HG02798 (cell line): ENCODE data around the gene DNAH7.
A peak's percentile ranks its signal among the peaks of the same experiment; 100 is the strongest.
"Not testable (repeated sequence)": the region's sequence is repeated elsewhere in the genome, so short reads cannot be mapped to it uniquely, and the experiment has no call there.

Source experiments
- ATAC-seq: cut with Tn5 transposase; IDR thresholded peaks from one replicate; pipeline ENCODE4 v1.9.1; 2021; ENCODE audit warnings: mild to moderate bottlenecking; ENCODE audit not compliant: unreplicated experiment, poor library complexity

DNAH7 gene

DNA sequence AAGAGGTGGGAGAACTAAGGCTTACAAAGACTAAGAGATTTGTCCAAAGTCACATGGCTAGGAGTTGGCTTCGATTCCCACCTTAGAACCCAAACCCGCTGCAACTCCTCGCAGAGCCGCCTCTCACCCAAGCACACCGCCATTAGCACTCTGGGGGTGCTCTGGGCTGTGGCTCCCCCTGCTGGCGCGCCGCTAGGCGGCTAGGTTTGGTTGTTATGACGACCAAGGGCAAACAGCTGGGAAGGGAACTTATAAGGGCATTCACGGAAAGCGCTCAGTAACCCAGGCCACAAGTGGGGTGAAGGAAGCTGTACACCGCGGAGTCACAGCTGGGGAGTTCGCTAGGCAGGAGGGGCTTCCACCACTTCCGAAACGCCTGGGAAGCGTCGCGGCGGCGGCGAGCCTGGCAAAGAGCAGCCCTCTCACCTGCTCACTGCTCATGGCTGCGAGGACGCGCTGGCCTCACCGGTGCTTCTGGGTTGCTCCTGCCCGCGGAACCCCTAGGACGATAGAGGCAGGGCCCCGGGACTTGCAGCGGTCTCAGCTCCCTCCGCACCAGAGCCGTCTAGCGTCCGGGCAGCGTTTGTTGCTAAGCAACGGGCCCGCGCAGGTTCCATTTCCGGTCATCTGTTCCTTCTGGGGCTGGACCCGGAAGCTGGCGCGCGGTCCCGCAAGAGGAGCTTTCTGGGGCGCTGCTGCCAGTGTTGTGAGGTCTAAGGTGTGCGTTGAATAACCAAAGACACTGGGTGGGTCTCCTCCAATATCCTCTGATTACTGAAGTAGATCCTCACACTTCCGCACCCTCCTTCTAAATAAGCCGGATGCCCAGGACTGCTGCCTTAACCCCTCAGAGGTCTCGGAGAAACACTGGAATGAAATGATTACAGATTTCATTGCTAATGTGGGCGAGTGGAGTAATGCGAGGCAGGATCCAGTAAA lies at the start of gene DNAH7:
DNAH7 (minus strand) TSS at position 567 of the 939 bp plus-strand sequence; CDS start at position 441, 126 bp downstream.
- peak; percentile 98 for ATAC-seq

DNA sequence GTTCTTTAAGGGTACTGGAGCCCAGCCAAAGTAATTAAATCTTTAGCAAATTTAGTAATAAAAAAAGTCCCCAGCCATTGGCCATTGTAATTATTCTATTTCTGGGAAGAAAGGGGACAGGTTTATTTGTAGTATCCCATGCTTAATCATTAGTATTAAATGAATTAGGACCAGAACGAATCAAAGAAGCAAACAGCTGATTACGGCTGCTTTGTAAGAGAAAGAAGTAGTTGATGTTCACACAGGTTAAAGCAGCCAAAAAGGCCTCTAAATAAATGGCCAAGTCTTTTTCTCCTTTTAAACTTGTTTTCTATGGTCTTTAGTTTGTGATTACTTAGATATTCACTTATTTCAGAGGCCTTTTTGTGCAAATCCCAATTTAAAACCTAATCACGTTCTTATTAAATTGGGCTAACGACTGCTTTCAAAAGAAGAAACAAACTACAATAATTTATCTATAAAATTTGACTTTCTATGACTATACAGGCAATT lies 48.6 kb upstream of the DNAH7 start:
- ATAC-seq = no peak

DNA sequence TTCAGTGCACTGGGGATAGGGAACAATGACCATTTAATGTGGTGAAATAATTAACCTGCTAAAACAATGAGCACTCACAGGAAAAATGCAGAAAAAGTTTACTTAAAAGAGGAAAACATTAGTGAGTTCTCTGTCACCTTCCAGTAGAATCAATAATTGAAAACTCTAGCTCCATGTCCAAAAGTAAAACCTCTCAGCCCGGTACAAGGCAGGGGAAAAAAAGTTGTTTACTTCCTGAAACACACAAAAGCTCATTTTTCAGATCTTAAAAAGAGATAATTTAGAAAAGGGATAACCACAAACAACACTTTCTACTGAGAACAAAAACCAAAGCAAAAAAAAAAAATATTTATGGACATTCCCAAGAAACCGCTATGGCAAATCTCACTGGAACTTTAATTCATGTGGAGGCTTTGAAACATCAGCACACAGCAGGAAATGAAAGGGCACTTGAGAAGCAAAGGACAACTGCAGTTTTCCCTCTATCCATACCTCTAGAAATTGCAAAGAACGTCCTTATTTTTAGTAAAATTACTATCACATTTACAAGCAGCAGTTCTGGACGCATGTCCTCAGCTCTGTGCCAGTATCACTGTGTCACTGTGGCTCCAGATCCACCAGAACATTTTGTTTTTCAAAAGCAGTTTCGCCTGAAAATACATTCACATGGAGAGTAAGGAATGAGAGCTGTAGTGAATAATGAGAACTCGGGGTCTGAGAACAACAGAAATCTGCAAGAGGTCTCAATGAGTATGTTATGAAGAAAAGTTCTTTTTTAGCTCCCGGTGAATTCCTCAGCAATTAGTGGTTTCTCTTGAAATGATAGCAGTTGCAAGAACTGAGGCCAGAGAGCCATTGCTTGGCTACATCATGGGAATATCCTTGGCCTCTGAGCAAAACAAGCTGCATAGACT lies 44.7 kb upstream of the DNAH7 start:
- ATAC-seq = no peak

DNA sequence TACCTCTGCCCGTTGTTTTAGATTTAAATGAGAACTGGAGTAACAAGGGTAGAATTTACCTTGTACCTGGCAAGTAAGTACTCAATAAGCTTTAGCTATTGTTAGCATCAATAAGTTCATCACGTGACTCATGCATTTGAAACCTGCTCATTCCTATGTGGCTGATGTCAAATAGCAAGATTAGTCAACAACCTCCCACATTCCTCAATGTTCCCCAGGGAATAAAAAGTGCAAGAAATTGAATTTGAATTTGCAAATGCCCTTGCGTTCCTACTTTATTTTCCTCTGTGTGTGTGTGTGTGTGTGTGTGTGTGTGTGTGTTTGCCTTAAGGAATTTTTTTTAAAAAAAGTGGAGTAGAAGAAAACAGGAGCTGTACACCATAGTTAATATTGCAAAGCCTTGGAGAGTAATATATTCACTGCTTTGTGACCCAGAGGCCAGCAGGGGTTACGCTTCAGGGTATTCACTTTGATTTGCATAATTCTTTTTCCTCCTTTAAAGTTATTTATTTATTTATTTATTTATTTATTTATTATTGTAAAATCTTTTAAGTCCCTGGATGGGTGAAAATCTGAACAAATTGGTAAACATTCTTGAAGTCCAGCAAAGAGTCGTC lies 43.9 kb upstream of the DNAH7 start:
- ATAC-seq = no peak

DNA sequence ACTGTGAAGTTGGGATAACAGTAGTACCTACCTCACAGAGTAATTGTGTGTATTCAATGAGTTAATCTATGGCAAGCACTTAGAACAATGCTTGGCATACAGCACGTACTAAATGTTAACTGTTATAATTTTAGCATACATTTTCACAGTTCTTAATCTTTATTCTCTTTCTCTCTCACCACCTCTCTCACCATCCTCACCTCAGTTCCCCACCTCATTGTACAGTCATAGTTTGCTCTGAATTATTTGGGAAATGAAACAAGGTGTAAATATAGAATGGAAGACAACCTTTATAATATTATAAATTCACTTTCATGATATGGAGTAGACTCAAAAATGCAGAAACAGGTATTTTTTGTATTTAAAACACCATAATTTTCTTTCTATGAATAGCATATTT lies 40.0 kb upstream of the DNAH7 start:
- no peak for ATAC-seq

DNA sequence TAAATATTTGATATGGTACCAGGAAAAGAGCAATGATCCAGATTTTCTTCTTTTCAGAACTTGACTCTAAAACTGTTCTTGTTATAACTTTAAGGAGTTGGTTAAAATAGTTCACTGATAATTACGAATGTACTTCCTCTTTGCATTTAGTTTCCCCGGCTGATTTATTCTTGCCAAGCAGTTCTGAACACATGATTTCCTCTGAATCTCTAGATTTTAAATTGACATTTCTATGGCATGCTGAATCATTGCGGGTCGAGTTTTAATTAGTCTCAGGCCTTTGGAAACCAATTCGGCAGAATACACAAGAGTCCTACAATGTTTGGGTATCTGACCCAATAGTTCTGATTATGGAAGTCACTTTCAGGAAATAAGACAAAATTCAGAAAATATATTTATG lies 37.3 kb upstream of the DNAH7 start:
- no peak for ATAC-seq

DNA sequence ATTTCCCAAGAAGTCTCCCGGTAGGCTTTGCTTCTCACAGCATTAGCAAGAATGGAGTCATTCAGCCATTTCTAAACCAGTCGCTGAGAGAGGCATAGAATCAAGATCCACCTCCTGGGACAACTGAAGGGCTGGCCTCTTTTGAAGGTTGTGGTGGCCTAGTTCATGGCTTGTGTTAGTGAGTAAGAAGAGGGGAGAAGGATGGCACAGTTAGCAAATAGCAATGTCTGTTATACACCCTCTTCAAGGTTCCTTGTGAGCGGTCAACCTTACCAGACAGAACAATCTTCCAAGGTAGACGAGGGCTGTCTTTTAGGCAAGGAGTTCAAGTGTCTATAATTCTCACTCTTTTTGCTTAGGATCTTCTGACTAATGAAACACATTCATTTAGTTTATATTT lies 35.4 kb upstream of the DNAH7 start:
- no peak for ATAC-seq

DNA sequence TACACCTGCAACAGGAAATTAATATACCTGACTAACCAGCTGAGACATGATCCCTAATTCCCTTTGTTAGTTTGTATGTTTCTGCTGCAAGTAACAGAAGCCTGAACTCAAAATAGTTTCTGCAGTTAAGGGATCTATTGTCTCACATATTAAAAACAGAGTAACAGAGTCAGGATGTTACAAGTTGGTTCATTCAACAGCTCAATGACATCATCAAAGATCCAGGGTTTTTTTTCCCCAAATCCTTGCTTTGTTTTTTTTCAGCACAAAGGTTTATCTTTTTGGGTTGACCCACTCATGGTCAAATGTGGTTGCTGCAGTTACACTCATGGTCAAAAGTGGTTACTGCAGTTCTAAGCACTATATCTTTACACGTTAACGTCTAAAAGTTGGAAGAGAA lies 35.0 kb upstream of the DNAH7 start:
- ATAC-seq = no peak

DNA sequence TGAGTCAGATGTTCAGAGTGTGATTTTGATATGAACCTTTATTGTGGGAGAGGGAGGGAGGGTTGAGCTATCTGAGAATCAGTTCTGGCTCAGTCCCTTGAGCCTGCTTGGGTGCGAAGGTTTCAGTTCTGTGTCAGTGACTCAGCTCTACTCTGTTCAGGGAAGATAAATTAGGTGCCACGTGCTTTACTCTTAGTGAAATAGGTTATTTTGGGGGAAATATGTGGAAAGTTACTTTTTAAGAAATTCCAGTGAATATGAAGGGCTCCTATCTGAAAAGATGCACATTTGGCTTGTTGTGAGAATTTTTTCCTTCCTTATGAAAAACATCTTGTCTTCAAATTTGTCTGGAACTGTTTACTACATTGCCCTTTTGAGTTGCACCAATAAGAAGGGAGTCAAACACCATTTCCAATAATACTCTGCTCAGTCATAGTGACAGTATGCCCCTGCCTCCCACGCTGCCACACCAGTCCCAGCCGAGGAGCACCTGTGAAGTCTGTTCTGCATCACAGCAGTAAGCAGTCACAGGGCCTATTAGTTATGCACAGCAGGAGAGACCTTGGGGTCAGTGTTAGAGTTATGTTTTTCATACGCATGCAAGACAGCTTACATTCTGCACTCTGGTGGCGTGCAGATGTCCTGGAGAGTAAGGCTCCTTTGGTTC lies 32.8 kb upstream of the DNAH7 start:
- ATAC-seq = peak; percentile 98

DNA sequence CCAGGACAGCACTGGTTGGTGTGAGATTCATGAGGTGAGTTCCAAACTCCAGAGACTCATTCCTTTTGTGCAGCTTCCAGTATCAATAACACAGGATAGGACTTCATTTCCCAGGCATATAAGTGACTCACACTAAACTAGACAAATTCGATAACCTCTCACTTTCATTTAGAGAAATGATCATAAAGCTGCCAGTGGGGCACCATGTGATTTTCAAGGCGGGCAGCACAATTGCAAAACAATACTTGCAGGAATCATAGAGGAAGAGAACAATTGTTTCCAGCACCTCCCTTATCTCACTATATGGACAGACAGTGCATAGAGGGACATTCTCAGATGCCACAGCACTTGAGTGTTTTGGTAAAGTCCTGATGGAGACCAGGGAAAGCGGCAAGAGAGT lies 31.3 kb upstream of the DNAH7 start:
- no peak for ATAC-seq

DNA sequence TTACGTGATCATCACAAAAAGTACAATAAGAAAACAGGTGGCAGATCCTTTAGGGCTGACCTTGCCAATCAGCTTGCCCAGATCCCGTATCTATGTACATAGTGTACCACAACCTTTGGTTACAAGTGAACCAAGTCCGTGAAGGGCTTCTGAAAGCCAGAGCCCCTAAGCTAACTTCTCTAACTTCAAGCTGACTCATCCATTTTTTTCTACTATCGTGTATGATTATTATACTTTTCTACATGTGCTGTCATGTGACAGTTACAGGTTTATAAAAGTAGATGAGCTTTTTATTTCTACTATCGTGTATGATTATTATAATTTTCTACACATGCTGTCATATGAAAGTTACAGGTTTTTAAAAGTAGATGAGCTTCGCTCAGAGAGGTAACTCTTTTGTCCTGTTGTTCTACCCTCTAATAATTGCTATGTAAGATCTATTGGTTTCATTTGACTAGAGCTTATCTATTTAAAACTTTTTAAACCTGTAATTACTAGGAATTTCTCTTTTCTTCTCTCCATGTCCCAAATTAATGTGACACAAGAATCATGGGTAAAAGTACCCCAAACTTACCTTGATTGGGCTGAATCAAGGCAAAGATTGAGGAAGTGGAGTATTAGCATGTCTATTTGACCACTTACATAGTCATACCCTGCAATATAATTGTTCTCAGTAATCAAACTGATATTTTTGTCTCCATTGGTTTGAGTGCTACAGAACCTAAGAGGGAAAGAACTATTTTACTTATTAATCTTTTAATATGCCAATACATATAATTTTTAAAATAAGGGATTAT lies 29.4 kb upstream of the DNAH7 start:
- ATAC-seq = no peak

DNA sequence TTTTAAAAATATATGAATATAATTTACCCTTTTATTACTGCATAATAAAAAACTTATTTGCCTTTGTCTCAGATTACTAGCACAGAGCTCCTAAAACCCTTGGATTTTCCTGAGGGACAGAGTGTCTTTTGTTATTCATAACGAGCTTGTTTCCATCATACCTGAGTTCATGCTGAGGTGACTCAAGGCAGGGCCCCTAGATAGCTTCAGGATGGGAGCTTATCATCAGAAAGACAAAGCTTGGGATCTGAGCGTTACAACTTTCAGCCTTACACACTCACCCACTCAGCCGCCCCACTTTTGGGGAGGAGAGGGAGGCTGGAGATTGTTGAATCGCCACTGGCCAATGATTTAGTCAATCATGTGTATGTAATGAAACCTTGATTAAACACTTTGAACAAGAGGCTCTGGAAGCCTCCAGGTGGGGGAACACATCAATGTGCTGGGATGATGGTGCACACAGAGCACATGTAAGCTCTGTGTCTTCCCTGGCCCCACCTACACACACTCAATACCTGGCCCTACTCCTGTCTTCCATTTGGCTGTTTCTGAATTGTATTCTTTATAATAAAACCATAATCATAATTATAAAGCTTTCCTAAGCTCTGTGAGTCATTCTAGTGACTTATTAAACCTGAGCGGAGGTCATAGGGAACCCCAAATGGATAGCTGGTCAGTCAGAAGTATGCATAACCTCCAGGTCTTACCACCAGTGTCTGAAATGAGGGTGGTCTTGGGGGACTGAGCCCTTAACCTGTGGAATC lies 28.5 kb upstream of the DNAH7 start:
- ATAC-seq = no peak

DNA sequence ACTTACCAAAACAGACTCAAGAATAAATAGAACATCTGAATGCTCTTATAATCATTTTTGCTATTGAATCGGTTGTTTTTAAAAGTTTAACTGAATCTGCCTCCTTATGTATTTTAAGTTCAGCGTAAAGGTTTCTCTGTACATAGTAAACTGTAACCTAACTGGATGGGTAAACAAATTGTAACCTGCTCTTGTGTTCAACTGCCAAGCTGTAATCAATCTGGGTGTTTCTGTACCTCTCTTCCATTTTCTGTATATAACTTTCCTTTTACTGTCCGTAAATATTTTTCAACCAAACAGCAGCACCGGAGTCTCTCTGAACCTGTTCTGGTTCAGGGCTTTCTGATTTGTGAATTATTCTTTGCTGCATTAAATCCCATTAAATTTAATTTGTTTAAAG lies 27.6 kb upstream of the DNAH7 start:
- ATAC-seq = no peak

DNA sequence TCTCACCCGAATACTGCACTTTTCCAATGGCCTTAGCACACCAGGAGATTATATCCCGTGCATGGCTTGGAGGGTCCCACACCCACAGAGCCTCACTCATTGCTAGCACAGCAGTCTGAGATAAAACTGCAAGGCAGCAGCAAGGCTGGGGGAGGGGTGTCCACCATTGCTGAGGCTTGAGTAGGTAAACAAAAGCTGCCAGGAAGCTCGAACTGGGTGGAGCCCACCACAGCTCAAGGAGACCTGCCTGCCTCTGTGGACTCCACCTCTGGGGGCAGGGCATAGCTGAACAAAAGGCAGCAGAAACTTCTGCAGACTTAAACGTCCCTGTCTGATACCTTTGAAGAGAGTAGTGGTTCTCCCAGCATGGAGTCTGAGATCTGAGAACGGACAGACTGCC lies 20.8 kb upstream of the DNAH7 start:
- not testable (repeated sequence) for ATAC-seq

DNA sequence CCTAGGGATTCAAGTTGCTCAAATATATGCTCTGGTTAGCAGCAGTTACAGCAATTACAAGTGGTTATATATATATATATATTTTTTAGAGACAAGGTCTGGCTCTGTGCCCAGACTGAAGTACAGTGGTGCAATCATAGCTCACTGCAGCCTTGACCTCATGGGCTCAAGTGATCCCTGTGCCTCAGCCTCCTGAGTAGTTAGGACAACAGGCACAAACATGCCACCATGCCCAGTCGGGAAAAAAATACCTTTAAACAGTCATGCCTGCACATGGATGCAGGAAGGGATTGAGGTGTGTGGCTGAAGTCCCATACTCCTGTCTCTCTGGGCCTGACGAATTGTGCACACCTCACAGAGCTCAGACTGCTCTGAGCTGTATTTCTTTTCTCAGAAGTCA lies 19.6 kb upstream of the DNAH7 start:
- ATAC-seq = no peak

DNA sequence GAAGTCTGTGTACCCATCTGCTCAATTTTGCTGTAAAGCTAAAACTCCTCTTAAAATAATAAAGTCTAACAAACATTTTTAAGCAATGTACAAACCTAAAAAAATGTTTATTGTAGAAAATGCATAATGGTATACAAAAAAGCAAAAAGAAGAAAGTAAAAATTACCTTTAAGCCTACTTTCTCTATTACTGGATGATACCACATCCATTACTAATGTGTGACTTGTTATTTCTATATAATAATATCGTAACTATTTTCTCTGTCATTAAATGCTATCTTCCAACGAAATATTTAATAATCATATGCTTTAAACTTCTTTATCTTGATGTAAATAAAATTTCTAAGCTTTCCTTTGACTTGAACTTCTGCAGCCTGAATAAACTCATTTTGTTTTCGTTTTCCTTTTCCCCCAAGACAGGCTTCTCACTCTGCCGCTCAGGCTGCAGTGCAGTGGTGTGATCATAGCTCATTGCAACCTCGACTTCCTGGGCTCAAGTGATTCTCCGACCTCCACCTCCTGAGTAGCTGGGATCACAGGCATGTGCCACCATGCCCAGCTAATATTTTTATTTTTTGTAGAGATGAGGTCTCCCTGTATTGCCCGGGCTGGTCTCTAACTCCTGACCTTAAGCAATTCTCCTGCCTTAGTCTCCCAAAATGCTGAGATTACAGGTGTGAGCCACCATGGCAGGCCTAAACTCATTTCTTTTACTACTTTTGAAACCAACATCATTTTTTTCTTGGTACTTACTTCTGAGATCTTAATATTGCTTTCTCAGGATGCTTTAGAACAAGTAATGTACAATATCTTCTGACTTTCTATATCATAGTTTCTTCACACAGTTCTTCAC lies 18.1 kb upstream of the DNAH7 start:
- peak; percentile 66 for ATAC-seq

DNA sequence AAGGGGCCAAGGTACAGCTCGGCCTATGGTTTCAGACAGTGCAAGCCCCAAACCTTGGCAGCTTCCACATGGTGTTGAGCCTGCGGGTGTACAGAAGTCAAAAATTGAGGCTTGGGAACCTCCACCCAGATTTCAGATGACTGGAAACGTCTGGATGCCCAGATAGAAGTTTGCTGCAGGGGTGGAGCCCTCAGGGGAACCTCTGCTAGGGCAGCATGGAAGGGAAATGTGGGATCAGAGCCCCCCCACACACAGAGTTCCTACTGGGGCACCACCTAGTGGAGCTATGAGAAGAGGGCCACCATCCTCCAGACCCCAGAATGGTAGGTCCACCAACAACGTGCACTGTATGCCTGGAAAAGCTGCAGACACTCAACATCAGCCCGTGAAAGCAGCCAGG lies 15.0 kb upstream of the DNAH7 start:
- ATAC-seq = no peak

DNA sequence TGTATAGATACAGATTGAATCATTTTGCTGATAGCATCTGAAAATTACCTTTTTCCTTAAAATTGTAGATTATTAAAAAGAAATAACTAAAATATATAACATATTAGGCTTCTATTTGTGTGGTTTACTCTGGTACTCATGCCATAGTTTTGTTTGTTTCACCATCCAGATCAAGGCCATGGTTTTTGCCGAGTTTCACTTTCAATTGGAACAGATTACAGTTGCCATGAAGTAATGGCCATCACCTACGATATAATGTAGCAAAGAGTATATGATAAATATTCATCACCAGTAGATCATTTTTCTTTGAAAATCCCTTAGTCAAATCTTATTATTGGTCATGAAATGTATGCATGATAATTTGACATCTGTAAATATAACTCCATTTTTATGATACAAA lies 11.9 kb upstream of the DNAH7 start:
- ATAC-seq = no peak
